ENCODE data around the gene PHAX.

DNA sequence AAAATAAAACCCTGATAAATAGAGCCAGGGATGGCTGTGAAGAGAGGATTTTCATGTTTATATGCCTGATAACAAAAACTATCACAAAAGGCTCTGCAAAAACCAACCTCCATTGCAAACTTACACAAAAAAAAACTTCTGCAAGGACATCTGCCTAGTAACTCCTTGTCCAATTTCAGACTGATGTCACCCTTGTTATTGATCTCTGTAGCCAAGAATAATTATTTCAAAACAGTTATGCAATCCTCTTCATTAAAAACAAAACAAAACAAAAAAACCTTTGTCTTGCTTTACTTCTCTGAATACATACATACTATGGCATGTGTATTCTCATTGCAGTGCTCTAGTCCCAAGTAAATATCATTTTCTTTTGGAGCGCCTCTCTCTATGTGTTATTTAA, 49.7 kb downstream of the PHAX start:
- TF ChIP-seq HMGXB4 (CRISPR knock-in tag; IDR thresholded peaks at IDR 0.05; ENCODE audit: borderline replicate concordance), result no peak
- TF ChIP-seq JUNB (IDR thresholded peaks at IDR 0.05), result no peak
- no peak for TF ChIP-seq CTCF (IDR thresholded peaks at IDR 0.05)
- no peak for TF ChIP-seq KDM1A (IDR thresholded peaks at IDR 0.05; ENCODE audit: low read depth)
- TF ChIP-seq POLR2A (IDR thresholded peaks at IDR 0.05; ENCODE audit: low read length), result no peak

All from A549 (cell line).